ENCODE data around the gene CAMTA1. TPM values are rescaled to one million over a fixed set of nuclear protein-coding genes. Genes with fewer than 3 reads are reported as not detected.

Gene CAMTA1
- total RNA-seq, 1 experiment from 2014 or later, result 69.5 TPM

DNA sequence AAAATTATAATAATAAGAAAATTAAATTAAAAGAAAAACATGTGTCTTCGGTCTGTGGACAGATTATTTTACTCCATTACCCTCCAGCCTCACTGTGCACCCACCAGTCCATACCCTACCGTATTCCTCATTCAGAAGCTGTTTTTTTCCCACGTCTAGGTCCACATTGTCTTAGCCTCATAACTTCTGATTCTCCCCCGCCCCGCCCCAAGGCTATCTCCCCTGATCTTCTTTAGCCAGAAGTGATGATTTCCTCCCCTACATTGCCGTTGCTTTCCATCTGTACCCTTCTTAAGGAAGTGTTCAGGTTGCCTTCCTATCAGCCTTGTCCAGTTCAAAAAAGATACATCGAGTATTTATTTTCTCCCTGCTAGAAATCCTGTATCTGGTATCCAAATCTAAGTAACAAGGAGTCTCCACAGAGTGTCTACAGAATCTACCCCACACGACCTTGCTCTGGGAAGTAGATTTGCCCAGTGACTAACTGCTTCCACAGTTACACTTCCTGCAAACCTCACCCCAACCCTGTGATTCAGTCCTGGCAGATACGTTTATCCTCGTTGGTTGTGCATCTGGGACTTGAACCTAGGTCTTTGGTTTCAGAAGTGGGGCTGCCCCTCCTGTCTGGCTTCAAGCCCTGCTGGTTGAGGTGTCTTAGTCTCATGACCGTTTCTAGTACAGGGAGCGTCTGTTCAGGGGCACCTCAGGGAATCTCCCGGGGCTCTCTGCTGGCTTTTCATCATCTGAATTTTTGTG lies 470.2 kb downstream of the CAMTA1 start:
- TF ChIP-seq POLR2AphosphoS5 (IDR thresholded peaks at IDR 0.05; ENCODE audit: low read depth, low read length), result no peak
- TF ChIP-seq JUND (IDR thresholded peaks at IDR 0.05), result 0 out of 2 replicates have a peak, but pooled peaks have one; percentile 23
- TF ChIP-seq FOSL1 (IDR thresholded peaks at IDR 0.05; ENCODE audit: low read depth), result peak; percentile 25; the same call in 1 of the 2 replicates
- no peaks in the 10 kb centered on the region for H3K9me3 ChIP-seq (ENCODE audit: control insufficient read depth in 1 of 2, insufficient read depth in 1 of 2, low read depth in 1 of 2, low read length in 2 of 2)
- H2AFZ ChIP-seq (ENCODE audit: low read depth, low read length, poor library complexity, severe bottlenecking), result peak overlapping the region; percentile 23
- peaks cover 0 to 7% of the 10 kb centered on the region in 2 experiments; a peak in 2 of 4 replicates for H3K4me1 ChIP-seq (ENCODE audit: control insufficient read depth in 1 of 2, insufficient read depth in 2 of 2, low read length in 2 of 2)
- H3K27ac ChIP-seq (ENCODE audit: low read depth, low read length), result no peak overlapping the region
- no peaks in the 10 kb centered on the region for H4K20me1 ChIP-seq (ENCODE audit: insufficient read depth)
- DNase-seq (ENCODE audit: low read depth, low spot score), result no peak
- intact Hi-C loops (cut with micrococcal nuclease), result no loop called here
- H3K27me3 ChIP-seq (ENCODE audit: insufficient read depth, low read length), result no peaks in the 10 kb centered on the region
- H3K4me2 ChIP-seq (ENCODE audit: low read length), result peak overlapping the region; percentile 35
- H3K9ac ChIP-seq (ENCODE audit: low read length), result no peak overlapping the region
- H3K9me2 ChIP-seq (ENCODE audit: insufficient read depth), result no peaks in the 10 kb centered on the region
- POLR2A ChIA-PET, result no interaction called here
- CTCF ChIA-PET, result no interaction called here
- RAD21 ChIA-PET (ENCODE audit: low non-redundant PET in 1 of 2, low total read pairs in 2 of 2, uncharacterized antibody in 2 of 2, unreplicated experiment in 2 of 2), result no interaction called here
- no peak for ATAC-seq
- BruUV-seq (replicated peaks), result no TSS peak
- no peak overlapping the region for H3K4me3 ChIP-seq (replicated peaks in 1 of 2; ENCODE audit: low read depth in 1 of 2, low read length in 2 of 2)
- no peaks in the 10 kb centered on the region for H3K79me2 ChIP-seq (ENCODE audit: insufficient read depth, low read length)
- no peaks in the 10 kb centered on the region for H3K36me3 ChIP-seq (ENCODE audit: control insufficient read depth in 1 of 2, insufficient read depth in 2 of 2, low read length in 2 of 2)

DNA sequence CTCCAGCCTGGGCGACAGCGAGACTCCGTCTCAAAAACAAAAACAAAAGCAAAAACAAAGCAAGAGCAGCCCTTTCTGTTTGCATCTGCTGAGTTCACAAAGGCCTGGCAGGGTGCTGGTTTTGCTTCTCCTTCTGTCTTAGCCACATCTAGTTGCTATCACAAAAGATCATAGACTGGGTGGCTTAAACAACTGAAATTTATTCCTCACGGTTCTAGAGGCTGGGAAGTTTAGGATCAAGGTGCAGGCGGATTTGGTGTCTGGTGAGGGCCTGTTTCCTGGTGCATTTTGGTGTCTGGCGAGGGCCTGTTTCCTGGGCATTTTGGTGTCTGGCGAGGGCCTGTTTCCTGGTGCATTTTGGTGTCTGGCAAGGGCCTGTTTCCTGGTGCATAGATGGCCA lies 471.3 kb downstream of the CAMTA1 start:
- H3K27me3 ChIP-seq (ENCODE audit: insufficient read depth, low read length), result no peaks in the 10 kb centered on the region
- no peaks in the 10 kb centered on the region for H3K9me2 ChIP-seq (ENCODE audit: insufficient read depth)
- no peak overlapping the region for H2AFZ ChIP-seq (ENCODE audit: low read depth, low read length, poor library complexity, severe bottlenecking)
- intact Hi-C loops (cut with micrococcal nuclease), result no loop called here
- no peak for DNase-seq (ENCODE audit: low read depth, low spot score)
- POLR2A ChIA-PET, result no interaction called here
- H4K20me1 ChIP-seq (ENCODE audit: insufficient read depth), result no peaks in the 10 kb centered on the region
- no peak overlapping the region for H3K4me3 ChIP-seq (replicated peaks in 1 of 2; ENCODE audit: low read depth in 1 of 2, low read length in 2 of 2)
- no peak for TF ChIP-seq EZH2phosphoT487 (IDR thresholded peaks at IDR 0.05; ENCODE audit: borderline replicate concordance)
- TF ChIP-seq, protein P1, sequence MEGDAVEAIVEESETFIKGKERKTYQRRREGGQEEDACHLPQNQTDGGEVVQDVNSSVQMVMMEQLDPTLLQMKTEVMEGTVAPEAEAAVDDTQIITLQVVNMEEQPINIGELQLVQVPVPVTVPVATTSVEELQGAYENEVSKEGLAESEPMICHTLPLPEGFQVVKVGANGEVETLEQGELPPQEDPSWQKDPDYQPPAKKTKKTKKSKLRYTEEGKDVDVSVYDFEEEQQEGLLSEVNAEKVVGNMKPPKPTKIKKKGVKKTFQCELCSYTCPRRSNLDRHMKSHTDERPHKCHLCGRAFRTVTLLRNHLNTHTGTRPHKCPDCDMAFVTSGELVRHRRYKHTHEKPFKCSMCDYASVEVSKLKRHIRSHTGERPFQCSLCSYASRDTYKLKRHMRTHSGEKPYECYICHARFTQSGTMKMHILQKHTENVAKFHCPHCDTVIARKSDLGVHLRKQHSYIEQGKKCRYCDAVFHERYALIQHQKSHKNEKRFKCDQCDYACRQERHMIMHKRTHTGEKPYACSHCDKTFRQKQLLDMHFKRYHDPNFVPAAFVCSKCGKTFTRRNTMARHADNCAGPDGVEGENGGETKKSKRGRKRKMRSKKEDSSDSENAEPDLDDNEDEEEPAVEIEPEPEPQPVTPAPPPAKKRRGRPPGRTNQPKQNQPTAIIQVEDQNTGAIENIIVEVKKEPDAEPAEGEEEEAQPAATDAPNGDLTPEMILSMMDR (IDR thresholded peaks at IDR 0.05 in 2 of 3, conservative IDR thresholded peaks at IDR 0.05 in 1 of 3; ENCODE audit: borderline replicate concordance in 1 of 3, insufficient read depth in 1 of 3, low read depth in 2 of 3, low read length in 2 of 3), result no peak
- TF ChIP-seq ATF3 (IDR thresholded peaks at IDR 0.05), result no peak
- TF ChIP-seq EZH2 (IDR thresholded peaks at IDR 0.05), result no peak
- TF ChIP-seq CEBPB (IDR thresholded peaks at IDR 0.05; ENCODE audit: low read depth), result no peak
- no peak for TF ChIP-seq REST (IDR thresholded peaks at IDR 0.05; ENCODE audit: low read depth)
- TF ChIP-seq FOSL1 (IDR thresholded peaks at IDR 0.05; ENCODE audit: low read depth), result no peak
- H3K27ac ChIP-seq (ENCODE audit: low read depth, low read length), result no peak overlapping the region
- no peaks in the 10 kb centered on the region for H3K79me2 ChIP-seq (ENCODE audit: insufficient read depth, low read length)
- CTCF ChIA-PET, result no interaction called here
- H3K4me2 ChIP-seq (ENCODE audit: low read length), result no peak overlapping the region
- BruUV-seq (replicated peaks), result no TSS peak
- no peak for ATAC-seq
- H3K36me3 ChIP-seq (ENCODE audit: control insufficient read depth in 1 of 2, insufficient read depth in 2 of 2, low read length in 2 of 2), result no peaks in the 10 kb centered on the region
- peaks cover 0 to 7% of the 10 kb centered on the region in 2 experiments; a peak in 2 of 4 replicates for H3K4me1 ChIP-seq (ENCODE audit: control insufficient read depth in 1 of 2, insufficient read depth in 2 of 2, low read length in 2 of 2)
- RAD21 ChIA-PET (ENCODE audit: low non-redundant PET in 1 of 2, low total read pairs in 2 of 2, uncharacterized antibody in 2 of 2, unreplicated experiment in 2 of 2), result no interaction called here
- no peaks in the 10 kb centered on the region for H3K9me3 ChIP-seq (ENCODE audit: control insufficient read depth in 1 of 2, insufficient read depth in 1 of 2, low read depth in 1 of 2, low read length in 2 of 2)
- no peak overlapping the region for H3K9ac ChIP-seq (ENCODE audit: low read length)

Measured in HCT116 (cell line).